ENCODE results near the gene LGALS16. TPM values are rescaled to one million over a fixed set of nuclear protein-coding genes. Genes with fewer than 3 reads are reported as not detected.
"Not testable (repeated sequence)": the region's sequence is repeated elsewhere in the genome, so short reads cannot be mapped to it uniquely, and the experiment has no call there.

Gene LGALS16, protein sequence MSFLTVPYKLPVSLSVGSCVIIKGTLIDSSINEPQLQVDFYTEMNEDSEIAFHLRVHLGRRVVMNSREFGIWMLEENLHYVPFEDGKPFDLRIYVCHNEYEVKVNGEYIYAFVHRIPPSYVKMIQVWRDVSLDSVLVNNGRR
- total RNA-seq = not detected in 2 replicates

DNA sequence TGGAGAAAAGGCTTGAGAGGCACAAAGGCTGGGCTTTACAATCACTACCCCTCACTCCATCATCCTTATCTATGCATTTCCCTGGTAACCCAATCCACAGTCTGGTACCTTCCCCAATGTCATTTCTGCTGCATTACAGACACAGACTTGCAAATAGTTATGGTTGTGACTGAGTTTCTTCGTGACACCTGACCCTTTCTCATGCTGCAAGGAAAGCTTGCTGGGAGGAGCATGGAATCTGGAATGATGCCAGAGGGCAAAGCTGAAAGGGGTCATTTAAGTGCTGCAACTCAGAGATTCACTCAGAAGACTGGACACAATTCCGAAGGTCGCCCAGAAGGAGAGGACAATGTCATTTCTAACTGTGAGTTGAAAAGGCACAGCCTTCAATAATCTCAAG is at the start of gene LGALS16:
LGALS16 (plus strand) TSS at position 301 of the 400 bp plus-strand sequence; CDS start at position 350, 49 bp downstream.
- DNase-seq (ENCODE audit: extremely low read depth, low read depth, low spot score) = no peak

DNA sequence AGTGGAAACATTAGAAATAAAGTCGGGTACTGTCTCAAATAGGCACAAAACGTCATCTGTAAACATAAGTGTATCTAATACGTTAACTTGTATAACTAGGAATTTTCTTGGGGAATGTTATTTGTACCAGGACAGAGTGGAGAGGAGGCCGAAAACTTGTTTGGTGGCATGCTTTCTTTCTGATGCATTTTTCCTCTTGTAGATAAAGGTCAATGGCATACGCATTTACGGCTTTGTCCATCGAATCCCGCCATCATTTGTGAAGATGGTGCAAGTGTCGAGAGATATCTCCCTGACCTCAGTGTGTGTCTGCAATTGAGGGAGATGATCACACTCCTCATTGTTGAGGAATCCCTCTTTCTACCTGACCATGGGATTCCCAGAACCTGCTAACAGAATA is 48.7 kb upstream of the LGALS16 start:
- no peak for DNase-seq (ENCODE audit: extremely low read depth, low read depth, low spot score)

DNA sequence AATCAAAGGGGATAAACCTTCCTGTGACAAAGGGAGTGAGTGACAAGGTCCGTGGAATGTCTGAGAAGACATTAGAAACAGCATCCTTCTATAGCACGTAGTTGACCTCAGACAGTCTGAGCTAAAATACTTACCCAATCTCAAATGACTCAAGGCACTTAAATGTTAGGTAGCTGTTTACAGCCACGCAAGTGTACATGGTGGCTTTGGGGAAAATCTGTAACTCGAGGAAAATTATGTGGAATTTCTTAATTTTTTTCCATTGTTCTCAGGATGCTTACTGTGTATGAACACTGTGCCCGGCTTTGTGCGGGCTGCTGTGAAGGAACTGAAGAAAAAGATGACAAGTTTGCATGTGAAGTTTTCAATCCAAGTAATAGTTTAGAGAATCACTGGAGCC is 48.2 kb upstream of the LGALS16 start:
- DNase-seq (ENCODE audit: extremely low read depth, low read depth, low spot score) = no peak

DNA sequence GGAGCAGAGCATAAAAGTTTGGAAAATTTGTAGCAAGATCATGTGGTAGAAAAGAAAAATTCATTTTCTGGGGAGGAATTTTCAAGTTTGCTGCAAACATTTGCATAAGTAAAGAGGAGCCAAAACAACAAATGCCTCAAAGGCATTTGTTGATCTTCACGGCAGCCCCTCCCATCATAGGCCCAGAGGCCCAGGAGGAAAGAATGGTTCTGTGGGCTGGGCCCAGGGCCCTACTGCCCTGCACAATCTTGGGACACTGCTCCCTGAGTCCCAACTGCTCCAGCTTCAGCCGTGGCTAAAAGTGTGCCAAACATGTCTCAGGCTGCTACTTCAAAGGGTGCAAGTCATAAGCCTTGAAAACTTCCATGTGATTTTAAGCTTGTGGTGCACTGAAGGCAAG is 42.1 kb upstream of the LGALS16 start:
- no peak for DNase-seq (ENCODE audit: extremely low read depth, low read depth, low spot score)

DNA sequence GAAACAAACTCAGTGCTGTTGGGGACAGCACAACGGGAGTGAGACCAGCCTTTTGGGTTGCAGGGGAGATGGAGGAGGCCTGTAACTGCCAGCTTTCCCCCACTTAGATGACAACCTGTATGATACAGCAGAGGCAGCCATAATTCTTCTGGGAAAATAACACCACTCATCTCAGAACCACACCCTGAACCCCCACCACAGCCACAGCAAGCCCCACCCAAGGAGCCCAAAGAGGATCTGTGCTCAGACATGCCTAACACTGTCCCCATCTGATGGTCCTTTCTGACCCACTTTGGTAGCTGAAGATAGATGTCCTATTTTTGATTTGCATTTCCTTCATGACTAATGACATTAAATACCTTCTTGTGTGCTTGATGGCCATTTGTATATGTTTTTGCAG is 38.0 kb upstream of the LGALS16 start:
- no peak for DNase-seq (ENCODE audit: extremely low read depth, low read depth, low spot score)

DNA sequence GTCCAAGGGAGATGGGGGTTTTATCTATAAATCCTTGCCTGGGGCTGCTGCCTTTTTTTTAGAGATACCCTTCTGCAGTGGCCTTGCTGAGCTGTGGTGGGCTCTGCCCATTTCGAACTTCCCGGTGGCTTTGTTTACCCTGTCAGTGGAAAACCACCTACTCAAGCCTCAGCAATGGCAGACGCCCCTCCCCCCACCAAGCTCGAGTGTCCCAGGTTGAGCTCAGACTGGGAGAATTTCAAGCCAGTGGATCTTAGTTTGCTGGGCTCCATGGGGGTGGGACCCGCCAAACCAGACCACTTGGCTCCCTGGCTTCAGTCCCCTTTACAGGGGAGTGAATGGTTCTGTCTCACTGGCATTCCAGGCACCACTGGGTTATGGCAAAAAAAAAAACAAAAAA is 31.8 kb upstream of the LGALS16 start:
- DNase-seq (ENCODE audit: extremely low read depth, low read depth, low spot score) = no peak

DNA sequence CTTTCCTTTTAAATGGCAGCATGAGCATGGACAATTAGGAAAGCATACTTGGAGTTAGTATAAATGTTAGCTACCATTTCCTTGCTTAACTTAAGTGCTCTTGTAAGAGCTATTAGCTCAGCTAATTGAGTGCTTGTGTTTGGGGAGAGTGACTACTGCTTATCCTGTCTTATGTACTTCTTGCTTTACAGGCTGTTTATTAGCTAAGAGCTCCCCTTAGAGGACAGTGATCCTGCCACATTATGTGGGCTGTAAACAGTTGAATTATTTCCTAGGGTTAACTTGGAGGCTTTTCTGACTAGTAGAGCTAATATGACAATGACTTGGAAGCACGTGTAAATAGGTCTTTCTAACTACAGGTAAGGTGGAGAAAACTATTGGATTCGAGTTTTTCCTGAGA is 28.1 kb upstream of the LGALS16 start:
- DNase-seq (ENCODE audit: extremely low read depth, low read depth, low spot score) = not testable (repeated sequence)

DNA sequence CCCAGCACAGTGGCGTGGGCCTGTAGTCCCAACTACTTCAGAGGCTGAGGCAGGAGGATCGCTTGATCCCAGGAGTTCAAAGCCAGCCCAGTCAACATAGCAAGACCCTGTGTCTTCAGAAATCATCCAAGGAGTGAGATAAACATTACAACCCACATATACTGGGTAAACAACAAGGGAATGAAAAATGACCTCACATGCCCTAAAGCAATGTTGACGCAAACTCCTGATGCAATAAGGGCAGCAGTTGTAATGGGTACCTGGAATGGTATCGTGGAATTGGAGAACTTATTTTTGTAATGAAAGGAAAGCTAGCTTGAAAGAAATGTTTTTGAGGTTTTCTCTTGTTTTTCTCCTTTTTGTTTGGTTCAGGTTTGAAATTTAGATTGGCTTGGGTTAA is 24.5 kb upstream of the LGALS16 start:
- no peak for DNase-seq (ENCODE audit: extremely low read depth, low read depth, low spot score)

DNA sequence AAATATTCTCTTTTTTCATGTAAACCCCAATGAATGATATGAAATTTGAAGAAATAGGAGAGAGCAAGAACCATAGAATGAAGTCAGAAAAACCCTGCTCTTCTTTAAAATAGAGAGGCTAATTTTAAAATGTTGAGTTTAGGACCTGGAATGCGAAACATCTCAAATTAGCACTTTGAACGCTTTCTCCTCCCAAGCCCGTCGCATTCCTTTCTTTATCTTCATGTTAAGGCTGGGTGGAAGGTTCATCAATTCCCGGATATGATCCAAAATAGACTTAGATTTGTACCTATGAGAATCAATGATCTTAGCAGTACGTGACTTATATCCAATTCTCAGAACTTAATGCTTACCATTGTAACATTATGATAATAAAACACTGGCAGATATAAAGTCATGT is 24.1 kb upstream of the LGALS16 start:
- DNase-seq (ENCODE audit: extremely low read depth, low read depth, low spot score) = no peak

DNA sequence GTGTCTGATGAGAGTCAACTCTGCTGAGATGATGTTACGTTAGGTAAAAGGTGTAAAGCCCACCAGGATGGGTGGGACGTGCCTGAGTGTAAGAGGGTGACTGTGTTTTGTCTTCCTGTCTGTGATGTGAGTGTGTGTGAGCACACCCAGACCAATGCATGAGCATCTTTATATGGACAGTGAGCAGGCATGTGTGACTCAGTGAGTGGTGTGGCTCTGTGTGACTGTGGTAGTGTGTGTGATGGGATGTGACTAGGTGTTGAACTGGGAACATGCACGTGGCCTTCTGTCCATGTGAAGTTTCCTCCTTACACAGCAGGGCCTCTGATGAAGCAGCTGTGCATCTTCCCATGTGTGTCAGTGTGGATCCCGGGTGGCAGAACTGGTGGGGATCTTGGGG is 17.8 kb upstream of the LGALS16 start:
- DNase-seq (ENCODE audit: extremely low read depth, low read depth, low spot score) = no peak

DNA sequence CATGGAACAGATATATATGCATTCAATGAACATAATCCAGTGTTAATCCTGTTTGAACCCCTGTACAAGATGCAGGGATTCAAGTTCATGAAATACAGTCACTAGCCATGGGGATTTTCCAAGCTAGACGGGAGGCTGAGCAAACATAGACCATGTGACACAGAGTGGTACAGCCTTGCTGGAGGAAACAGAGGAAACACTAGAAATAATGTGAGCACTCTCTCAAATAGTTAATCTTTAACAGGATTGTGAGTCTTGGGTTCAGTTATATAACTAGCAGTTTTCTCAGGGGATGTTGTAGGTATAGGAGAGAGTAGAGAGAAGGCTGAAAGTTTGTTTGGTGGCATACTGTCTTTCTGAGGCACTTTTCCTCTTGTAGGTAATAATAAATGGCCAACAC is 13.9 kb upstream of the LGALS16 start:
- no peak for DNase-seq (ENCODE audit: extremely low read depth, low read depth, low spot score)

DNA sequence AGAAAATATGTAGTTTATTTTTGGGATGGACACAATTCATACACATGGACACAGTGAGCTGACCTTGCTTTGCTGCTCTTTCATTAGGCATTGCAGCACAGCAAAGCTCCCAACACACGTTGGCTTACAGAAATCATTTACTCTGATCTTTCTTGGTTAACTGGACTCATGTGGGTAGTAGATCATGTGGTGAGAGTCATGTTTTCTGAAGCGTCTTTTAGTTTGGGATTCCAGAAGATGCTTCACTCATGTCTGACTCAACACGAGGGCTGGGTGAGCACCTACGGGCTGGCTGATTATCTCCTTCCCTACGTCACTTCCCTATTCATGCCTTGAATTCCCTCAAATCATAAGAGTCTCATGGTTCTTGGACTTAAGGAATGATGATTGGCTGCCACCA is 12.1 kb upstream of the LGALS16 start:
- DNase-seq (ENCODE audit: extremely low read depth, low read depth, low spot score) = no peak

DNA sequence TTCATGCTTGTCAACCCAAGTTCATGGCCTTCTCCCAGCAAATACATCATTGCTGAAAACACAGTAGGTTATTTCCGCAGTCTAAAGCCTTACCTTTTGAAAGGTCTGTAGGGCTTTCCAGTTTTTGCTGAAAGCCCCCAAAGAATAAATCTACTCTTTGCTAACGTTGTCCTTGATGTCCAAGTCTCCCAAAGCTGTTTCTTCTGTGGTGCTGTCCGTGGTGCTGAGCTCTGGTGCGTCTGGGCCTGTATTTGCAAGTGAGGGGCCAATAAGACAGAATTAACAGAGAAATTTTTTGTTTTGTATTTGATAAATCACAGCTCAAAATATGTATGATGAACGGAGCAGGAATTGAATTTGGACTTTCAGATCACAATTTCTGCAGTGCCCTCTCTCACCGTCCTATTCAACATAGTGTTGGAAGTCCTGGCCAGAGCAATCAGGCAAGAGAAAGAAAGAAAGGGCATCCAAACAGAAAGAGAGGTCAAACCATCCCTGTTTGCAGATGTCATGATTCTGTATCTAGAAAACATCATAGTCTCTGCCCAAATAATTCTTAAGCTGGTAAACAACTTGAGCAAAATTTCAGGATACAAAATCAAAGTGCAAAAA is 9.8 kb upstream of the LGALS16 start:
- DNase-seq (ENCODE audit: extremely low read depth, low read depth, low spot score) = peak; percentile 4

DNA sequence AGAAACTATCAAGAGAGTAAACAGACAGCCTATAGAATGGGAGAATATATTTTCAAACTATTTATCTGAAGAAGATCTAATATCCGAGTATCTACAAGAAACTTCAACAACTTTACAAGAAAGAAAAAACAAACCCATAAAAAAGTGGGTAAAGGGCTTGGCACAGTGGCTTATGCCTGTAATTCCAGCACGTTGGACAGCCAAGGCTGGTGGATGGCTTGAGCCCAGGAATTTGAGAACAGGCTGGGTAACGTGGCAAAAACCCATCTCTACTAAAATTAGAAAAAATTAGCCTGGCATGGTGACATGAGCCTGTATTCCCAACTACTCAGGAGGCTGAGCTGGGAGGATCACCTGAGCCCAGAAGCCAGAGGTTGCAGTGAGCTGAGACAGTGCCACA is 7.8 kb upstream of the LGALS16 start:
- DNase-seq (ENCODE audit: extremely low read depth, low read depth, low spot score) = no peak

DNA sequence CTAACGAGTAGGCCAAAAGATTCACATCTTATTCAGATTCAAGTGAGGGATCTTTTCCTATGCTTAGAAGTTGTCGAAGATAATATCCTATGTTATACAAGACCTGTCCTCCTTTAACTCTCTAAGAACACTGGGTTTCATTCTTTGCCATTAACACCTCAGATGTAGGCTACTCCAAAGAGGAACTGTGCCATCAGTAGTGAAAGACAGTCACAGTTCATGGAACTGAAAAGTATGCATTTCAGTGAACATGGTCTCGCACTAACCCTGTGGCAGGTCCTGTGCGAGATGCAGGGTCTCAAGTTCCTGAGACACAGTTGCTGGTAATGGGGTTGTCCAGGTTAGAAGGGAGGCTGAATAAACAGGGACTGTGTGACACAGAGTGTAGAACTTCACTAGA is 4.1 kb downstream of the LGALS16 start:
- no peak for DNase-seq (ENCODE audit: extremely low read depth, low read depth, low spot score)

DNA sequence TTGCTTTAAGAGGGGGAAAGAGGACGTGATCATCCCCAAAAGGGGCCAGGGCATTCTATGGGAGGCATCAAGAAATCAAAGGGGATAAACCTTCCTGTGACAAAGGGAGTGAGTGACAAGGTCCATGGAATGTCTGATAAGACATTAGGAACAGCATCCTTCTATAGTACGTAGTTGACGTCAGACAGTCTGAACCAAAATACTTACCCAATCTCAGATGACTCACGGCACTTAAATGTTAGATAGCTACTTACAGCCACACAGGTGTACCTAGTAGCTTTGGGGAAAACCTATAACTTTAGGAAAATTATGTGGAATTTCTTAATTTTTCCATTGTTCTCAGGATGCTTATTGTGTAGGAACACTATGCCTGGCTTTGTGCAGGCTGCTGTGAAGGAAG is 4.9 kb downstream of the LGALS16 start:
- DNase-seq (ENCODE audit: extremely low read depth, low read depth, low spot score) = no peak

DNA sequence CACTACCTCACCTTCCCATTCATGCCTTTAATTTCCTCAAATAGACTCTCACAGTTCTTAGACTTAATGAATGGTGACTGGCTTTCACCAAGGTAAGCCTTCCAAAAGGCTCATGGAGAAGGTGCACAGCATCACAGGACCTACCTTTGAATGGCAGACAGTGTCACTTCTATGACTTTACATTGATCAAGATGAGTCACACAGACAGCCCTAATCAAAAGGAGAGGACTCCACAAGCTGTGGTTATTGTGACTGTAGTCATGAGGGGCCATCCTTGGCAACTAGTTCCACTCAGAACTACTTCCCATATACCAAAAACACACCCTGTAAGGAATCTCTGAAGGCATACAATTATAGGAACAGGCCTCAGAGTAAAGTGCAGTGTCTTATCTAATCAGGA is 5.9 kb downstream of the LGALS16 start:
- no peak for DNase-seq (ENCODE audit: extremely low read depth, low read depth, low spot score)

DNA sequence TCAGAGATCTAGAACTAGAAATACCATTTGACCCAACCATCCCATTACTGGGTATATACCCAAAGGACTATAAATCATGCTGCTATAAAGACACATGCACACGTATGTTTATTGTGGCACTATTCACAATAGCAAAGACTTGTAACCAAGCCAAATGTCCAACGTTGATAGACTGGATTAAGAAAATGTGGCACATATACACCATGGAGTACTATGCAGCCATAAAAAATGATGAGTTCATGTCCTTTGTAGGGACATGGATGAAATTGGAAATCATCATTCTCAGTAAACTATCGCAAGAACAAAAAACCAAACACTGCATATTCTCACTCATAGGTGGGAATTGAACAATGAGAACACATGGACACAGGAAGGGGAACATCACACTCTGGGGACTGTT is 14.1 kb downstream of the LGALS16 start:
- DNase-seq (ENCODE audit: extremely low read depth, low read depth, low spot score) = not testable (repeated sequence)

DNA sequence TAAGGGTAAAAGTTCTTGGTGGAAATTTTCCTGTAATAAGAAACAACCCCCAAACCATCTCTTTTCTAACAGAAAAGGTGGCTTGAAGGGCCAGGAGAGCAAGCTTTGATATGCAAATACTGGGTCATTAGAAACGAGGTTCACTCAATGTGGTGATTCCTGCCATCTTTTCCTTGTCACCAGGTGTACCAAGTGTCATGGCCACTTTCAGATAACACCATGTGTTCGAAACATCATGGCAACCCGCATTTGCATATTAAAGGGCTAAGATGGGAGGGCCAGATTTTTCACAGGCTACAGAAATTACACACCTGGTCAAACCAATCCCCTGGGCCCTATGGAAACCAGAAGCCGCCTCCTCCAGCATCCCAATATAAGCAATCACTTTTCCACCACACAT is 15.3 kb downstream of the LGALS16 start:
- DNase-seq (ENCODE audit: extremely low read depth, low read depth, low spot score) = no peak

DNA sequence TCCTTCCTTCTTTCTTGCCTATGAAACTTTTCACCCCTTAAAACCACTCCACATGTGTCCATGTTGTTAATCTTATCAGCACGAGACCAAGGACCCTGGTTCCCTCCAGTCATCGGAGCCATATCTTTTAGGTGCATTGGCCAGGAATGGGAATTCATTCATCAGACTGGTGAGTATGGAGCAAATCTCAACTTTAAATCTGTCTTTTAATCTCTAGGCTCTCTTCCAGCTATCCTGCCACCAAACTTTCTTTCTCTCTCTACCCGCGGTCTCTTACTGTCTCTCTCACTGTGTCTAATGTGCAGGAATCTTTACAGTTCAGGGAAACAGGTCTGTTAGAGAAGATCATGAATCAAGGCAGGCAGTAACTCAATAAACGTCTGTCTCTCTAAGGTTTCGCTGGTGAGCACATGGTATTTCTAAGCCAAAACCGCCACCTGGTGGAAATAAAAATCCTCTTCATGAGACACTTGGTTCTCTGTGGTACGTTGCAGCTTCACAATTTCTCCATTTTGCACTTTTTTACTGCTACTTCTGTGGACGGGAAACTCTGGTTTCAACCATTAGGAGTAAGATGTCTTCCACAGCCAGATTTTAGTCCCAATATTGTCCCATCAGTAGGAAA is 16.1 kb downstream of the LGALS16 start:
- DNase-seq (ENCODE audit: extremely low read depth, low read depth, low spot score) = peak; percentile 39

DNA sequence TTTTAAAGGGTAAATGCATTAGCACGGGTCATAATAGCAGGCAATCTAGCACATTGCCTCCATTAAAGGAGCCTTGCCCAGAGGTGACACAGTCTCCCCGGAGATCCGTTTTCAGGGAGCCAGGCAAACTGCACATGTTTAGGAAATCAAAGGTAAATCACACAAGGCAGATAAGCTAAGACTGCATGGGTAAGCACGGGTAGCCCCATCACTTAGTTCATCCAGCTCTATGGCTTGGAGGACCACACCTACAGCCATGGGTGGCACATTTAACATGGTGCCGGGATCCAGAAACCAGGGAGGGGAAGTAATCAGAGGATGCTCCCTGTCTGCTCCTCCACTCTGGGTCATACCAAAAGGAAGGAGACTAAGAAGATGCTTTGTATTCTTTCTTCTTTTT is 16.8 kb downstream of the LGALS16 start:
- DNase-seq (ENCODE audit: extremely low read depth, low read depth, low spot score) = no peak

DNA sequence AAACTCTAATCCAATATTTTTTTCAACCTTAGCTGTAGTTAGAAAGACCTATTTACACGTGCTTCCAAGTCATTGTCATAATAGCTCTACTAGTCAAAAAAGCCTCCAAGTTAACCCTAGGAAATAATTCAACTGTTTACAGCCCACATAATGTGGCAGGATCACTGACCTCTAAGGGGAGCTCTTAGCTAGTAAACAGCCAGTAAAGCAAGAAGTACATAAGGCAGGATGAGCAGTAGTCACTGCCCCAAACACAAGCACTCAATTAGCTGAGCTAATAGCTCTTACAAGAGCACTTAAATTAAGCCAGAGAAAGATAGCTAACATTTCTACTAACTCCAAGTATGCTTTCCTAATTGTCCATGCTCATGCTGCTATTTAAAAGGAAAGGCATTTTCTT is 18.1 kb downstream of the LGALS16 start:
- DNase-seq (ENCODE audit: extremely low read depth, low read depth, low spot score) = not testable (repeated sequence)

DNA sequence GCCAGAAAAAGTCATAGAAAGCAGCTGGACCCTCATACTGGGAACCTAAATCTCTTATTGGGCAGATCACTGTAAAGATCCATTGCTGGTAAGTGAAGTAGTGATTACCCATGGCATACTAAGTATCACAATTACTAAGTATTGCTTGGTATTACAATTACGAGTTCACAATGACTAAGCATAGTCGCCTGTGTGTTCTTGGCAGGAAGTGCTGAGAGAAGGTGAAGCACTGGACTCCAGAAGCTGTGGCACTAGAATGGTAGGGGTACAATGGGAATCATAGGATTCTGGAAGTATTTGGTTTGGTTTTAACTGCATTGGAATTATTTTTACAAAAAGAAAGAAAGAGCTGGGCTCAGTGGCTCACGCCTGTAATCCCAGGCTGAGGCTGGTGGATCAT is 20.3 kb downstream of the LGALS16 start:
- DNase-seq (ENCODE audit: extremely low read depth, low read depth, low spot score) = no peak

All from glomerular endothelial cell (primary cell).